NCI-H146 (cell line): ENCODE measurements around the gene HIBADH.
A peak's percentile ranks its signal among the peaks of the same experiment; 100 is the strongest.

Experiments used
- DNase-seq: peaks from one replicate; lab custom pipeline; 2025; lab: John Stamatoyannopoulos, UW

The HIBADH gene

DNA sequence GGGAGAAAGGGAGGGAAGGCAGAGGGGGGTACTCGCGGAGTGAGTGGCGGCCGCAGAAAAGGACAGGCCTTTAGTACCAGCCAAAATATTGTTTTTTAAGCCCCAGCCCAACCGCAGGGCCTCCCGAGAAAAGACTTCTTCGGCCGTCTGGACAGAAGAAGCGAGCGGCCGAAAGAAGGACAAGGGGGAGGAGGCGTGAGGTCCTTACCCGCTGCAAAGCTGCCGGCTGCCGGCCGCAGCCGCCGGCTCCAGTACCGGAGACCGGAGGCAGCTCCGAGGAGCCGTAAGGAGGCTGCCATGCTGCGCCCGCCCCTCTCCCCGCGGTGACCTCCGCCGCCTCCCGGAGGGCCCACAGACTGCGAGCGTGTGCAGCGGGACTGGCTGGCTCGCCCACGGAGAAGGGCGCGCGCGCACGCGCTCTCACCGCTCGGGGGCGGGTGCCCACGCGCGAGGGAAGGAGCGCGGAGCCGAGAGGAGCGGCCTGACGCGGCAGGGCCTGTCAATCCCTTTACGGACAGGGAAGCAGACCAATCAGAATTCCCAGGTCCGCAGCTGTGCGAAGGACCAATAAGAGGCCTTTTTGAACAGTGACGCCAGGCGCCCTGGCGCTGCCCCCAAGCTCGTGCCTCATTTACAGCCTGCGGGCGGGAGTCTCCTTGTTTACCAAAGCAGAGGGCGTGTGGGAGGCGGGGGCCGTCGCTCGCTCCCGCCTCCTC, at the start of gene HIBADH:
Gene HIBADH (minus strand): TSS at position 394 of the 716 bp plus-strand sequence. CDS start 95 bp downstream, at position 299.
- DNase-seq: peak; percentile 99

DNA sequence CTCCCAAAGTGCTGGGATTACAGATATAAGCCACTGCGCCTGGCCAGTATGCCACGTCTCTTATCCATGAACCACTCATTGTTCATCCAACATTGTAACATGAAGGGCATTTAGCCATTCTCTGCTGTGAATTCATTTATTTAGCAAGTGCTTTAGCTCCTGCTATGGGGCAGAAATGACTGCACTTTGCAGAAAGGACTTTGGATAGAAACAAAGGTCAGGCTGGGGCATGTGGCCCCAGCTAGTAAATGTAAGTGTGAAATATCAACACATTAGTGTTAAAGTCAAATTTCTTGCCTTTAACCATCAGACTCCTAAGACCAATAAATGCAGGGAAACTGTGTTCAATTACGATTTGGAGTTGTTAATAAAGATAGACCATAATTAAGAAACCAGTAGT, 49.5 kb upstream of the HIBADH start:
- no peak for DNase-seq

DNA sequence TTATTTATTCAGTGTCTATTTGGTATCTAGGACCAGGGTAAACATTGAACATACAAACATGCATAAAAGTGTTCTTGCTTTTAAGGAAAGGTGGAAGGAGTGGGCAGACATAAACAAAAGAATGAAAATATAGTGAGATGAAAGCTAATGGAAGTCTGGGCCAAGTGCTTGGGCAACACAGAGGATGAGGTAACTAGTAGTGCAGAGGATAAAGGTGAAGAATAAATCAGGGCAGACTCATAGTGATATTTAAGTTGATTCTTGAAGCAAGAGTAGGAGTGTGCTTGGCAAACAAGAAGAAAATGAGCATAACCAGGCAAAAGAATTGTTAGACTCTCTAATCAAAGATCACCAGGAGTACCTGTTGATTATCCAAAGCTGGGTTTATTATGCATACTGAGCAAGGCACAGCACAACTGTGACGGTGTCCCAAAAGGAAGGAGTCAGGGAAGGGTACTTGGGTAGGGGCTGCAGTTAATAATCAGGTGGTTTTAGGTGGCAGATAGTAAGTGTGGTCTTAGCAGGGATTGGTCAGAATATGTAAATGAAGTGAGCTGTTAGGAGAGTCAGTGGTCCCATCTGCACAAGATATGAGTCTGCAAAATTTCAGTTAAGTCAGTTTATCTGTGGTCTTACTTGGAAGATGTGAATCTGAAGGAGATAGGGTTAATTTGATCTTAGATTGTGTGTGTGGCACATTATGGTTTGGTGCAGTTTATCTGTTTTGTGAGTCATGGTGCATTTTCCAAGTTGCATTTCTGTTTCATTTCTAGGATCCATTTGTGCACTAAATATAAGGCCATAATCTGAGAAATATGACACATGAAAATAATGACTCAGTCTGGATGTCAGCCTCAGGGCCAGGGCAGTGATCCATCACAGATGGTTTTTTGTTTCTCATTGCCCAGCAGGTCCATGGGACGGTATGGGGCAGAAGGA, 46.7 kb upstream of the HIBADH start:
- no peak for DNase-seq

GRCh38 chr7:27708485-27708884, 45.8 kb upstream of the HIBADH start:
- no peak for DNase-seq

DNA sequence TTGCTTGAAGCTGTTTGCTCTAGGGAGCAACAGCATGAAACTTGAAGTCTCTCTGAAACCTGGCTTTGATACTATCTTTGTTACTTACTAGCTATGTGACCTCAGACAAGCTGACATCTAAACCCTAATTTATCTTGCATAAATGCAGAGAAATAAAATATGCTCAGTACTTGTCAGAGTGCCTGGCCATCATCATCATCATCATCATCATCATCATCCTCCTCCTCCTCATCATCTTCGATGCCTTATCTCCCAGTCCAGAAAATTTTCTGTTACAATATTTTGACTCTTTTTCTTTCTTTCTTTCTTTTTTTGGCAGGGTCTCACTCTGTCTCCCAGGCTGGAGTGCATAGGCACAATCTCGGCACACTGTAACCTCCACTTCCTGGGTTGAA, 42.5 kb upstream of the HIBADH start:
- DNase-seq: no peak

DNA sequence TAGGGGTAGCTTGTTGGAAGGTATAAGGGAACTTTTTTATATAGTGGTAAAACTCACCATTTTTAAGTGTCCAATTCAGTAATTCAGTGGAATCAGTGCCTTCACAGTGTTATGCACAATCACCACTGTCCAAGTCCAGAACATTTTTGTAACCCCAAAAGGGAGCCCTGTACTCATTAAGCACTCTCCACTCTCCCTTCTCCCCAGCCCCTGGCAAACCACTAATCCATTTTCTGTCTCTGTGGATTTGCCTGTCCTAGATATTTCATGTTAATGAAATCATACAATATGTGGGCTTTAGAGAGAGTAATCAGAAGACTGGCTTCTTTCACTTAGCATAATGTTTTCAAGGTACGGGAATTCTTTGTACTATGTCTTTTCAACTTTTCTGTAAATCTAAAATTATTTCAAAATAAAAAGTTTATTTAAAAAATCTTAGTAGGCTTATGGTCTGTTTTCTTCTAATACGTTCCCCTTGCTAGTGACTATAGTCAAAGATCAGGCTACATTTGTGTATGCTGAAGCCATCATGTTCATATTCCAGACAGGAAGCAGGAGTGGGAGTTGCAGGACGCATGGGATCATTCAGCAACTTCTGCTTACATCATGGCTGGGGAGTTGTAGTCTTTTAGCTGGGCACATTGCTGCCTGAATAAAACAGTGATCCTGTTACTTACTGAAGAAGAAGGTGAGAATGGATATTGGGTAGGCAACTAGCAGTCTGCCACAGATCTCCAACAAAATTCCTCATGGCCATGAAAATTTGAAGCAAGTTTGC, 41.9 kb upstream of the HIBADH start:
- no peak for DNase-seq

- DNase-seq: no peak
These were observed 40.5 kb upstream of the HIBADH start for GRCh38 chr7:27703181-27703580.

DNA sequence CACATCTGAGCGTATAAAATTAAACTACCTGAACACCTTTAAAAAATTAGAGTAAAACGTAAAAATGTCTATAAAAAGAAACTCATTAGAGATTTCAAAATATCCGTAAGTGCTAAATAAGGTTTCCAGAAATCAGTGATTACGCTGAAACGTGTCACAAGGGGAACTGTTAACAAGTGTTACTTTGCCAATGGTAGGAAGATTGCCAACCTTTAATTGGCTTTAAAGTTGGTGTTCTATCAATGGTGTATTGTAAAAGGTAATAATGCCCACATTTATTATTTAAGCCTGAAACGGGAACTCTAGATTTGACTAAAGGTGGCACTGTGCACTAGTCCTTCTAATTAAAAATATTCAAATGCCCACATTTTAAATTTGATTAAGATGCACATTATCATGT, 37.8 kb upstream of the HIBADH start:
- no peak for DNase-seq

GRCh38 chr7:27699751-27700150, 37.1 kb upstream of the HIBADH start:
- DNase-seq: no peak

DNA sequence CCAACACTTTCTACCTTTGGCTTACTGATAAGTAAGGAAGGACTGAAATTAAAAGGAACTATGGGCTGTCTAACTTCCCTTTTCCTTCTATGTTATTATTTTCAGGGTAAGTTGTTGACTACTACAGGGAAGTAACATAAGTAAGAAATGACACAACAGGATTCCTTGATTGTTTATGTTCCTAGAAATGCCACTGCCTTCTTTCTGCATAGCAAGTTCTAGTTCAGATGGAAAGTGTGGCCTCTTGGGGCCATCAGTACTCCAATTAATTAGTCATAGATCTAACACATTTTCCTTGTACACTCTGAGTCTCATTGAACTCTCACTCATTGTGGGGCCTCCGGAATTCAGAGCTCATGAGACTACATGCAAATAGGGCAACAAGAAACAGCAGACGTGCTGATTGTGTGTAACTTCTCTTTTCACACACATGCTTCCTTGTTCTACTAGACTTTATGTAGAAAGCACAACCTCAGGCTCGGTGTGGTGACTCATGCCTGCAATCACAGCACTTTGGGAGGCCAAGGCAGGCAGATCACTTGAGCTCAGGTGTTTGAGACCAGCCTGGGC, 35.3 kb upstream of the HIBADH start:
- no peak for DNase-seq

DNA sequence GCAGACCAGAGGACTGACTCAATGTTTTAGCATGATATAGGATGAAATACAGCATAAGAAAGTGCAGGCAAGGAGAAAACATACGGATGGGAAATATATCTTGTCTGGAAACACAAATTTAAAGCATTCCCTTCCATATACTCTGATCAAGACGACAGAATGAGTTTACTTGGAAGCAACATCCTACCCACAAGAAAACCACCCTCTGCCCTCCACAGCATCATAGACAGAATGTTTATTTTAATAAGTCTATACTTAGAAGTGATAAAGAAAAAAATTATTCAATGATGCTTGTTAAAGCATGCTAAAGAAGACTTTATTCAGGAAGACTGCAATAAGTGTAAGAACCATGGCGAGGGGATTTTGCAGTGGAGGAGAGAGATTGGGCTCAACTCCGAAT, 32.4 kb upstream of the HIBADH start:
- no peak for DNase-seq

DNA sequence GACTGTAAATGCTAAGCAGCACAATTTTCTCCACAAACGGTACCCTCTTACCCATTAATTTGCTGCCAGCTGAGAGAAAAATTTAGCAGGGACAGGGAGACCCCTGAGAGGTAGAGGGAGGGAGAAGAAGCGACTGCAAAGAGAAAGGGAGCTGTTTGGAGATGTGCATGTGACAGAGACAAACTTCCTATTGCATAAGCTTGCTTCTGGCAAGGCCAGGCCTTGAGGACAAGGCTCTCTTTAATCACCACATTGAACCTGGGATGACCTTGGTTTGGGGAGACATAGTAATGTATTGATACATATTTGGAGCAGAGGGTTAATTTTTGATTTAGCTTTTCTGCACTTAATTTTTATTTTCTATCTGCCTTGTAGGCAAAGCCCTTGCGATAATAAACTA, 31.1 kb upstream of the HIBADH start:
- DNase-seq: no peak

DNA sequence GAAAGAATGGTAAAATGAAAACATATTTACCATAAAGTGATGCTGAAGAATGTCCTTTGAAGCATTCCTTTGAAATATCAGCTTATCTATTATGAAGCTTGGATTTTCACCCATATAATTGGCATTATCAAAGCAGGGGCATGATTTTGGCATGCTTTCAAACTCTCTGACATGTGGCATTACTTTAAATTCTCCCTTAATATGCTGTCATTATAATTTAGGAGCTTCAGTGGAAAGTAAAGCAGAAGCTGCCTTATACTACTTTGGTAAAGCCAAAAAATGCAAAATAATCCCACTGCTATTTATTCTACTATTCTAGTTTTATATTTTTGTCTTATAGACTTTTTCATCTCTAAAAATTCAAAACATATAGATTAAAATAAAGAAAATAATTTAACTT, 28.0 kb upstream of the HIBADH start:
- DNase-seq: no peak

- no peak for DNase-seq
These were observed 27.0 kb upstream of the HIBADH start for GRCh38 chr7:27689591-27690164.

DNA sequence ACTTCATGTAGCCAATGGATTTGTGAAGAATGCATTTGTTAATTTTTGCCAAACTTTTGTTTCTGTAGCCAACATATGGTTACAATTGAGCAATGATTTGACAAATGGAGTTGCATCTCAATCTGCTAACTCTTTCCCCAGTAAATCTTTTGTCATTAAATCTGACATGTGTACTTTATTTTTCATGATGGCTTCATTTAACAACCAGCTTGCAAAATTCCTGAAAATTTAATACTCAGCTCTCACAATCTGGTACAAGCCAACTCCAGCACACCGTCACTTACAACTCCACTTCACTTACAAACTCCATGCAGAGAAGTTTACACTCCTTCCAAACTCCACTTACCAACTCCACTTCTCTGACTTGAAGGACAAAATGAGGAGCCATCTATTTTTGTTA, 26.5 kb upstream of the HIBADH start:
- DNase-seq: no peak

DNA sequence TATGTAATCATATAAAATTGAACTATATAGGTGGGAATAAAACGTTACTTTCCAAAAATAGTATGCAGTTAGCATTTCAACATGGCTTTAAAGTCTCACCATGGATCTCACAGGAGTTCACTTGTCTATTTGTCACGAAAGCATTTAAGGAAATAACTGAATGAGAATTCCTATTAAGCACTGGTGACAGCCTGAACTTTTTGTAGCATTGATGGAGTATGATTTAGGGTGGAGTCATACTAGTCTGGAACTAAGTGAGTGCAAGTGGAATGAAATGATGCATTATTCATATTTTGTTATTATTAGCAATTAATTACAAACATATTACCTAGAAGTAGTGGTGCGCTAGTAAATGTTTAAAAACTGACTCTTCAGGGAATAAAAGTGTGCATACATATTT, 26.0 kb upstream of the HIBADH start:
- DNase-seq: no peak

GRCh38 chr7:27688056-27688455, 25.4 kb upstream of the HIBADH start:
- no peak for DNase-seq

- no peak for DNase-seq
These were observed 23.6 kb upstream of the HIBADH start for GRCh38 chr7:27686315-27686714.

DNA sequence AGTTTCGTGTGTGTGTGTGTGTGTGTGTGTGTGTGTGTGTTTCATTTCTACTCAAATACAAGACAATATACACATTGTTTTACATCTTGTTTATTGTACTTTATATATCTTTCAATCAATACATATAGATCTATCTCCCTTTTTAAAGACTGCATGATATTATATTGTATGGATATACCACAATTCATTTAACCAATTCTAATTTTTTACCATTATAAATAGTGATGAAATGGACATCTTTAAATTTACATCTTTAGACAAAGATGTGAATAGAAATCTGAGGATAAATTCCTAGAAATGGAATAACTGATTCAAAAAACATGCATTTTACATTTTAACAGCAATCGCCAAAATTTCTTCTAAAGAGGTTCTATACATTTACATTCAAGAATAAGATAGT, 23.2 kb upstream of the HIBADH start:
- DNase-seq: no peak

GRCh38 chr7:27685209-27685608, 22.5 kb upstream of the HIBADH start:
- DNase-seq: no peak

- no peak for DNase-seq
These were observed 21.8 kb upstream of the HIBADH start for GRCh38 chr7:27684491-27684890.

DNA sequence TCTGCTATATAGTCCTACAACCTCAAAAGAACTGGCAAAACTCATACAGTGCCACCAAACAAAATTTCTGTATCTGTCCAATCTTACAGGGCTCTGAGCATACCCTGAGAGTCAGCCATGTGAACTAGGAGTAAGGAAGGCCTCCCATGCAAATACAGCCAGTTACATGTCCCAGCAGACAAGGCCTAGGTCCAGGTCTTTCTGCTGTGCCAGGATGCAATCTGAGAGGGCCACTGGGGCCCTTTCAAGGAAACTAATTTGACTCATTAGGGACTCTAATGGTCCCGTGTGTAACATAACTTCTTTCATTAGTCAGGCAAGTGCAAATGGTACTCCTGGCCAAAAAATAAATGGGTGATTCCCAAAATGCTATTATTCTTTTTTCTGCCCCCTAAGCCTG, 17.9 kb upstream of the HIBADH start:
- no peak for DNase-seq
